ENCODE results near the gene ZNF660.

The ZNF660 gene

DNA sequence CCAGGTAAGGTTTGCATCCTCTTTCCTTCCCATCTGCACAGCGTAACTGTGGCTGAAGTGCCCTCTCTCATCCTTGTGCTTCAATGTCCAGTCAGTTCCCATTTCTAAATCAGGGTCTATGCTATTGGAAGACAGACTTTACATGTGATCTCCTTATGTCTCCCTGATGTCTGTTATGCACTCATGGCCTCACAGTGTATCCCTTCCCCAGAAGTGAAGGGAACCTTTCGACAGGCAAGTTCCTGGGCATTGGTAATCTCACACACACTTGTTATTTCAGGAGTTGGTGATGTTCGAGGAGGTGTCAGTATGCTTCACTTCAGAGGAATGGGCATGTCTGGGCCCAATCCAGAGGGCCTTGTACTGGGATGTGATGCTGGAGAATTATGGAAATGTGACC lies 47.4 kb downstream of the ZNF660 start:
- no peak for DNase-seq (ENCODE audit: low read depth)

DNA sequence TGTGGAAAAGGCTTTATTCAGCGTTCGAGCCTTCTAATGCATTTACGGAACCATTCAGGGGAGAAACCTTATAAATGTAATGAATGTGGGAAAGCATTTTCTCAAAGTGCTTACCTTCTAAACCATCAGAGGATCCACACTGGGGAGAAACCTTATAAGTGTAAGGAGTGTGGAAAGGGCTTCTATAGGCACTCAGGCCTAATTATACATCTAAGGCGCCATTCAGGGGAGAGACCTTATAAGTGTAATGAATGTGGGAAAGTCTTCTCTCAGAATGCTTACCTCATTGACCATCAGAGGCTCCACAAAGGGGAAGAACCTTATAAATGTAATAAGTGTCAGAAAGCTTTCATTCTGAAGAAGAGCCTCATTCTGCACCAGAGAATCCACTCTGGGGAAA lies 57.6 kb downstream of the ZNF660 start:
- no peak for DNase-seq (ENCODE audit: low read depth)

DNA sequence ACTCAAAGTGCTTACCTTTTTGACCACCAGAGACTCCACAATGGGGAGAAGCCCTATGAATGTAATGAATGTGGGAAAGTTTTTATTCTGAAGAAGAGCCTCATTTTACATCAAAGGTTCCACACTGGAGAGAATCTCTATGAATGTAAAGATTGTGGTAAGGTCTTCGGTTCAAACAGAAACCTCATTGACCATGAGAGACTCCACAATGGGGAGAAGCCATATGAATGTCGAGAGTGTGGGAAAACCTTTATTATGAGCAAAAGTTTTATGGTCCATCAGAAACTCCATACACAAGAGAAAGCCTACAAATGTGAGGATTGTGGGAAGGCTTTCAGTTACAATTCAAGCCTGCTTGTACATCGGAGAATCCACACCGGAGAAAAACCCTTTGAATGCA lies 58.3 kb downstream of the ZNF660 start:
- no peak for DNase-seq (ENCODE audit: low read depth)

DNA sequence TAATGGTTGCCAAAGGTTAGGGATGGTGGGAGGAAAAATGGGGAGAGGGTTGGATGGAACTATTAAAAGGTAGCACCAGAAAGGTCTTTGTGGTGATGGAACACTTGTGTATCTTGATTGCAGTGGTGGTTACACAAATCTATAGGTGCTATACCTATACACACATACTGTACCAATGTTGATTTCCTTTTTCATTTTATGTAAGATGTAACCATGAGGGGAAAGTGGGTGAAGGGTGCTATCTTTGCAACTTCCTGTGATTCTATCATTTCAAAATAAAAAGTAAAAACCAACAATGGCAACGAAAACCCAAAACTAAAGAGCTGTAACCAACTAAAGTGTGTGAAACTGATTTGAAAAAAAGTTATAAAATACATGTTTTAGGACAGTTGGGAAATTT lies 63.0 kb downstream of the ZNF660 start:
- no peak for DNase-seq (ENCODE audit: low read depth)

DNA sequence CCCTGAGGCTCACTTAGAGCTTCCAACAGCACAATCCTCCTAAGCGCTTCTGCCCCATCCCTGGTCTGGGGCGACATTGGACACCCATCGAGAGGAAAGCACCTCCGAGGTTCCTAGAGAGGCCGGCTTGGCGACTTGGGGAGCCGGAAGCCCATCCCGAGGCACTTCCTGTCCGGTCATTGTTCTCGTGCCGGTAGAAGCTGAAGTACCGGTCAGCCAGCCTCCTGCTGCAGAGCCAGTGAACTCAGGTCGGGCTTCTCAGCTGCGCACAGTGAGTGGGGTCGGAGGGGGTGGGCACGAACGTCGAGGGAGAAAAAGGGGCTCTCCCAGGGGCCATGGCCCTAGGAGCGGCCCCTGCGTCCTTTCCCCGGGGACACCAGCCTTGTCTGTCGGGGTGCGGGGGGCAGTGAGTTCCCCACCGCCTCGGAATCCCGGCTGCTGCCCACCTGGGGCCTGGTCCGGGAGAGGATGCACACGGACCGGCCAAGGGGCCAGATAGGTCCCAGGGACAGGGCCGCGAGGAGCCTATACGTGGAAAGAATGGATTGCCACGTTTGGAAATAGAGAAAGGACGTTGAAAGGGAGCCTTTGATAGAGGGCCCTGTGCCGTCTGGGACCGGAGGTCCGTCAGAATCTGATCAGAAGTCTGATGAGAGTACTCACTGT lies 63.9 kb downstream of the ZNF660 start, which contains the start of gene ZNF35:
TSS of gene ZNF35 (plus strand) at position 169 of the 666 bp plus-strand sequence. CDS start 2,336 bp downstream, outside the sequence.
- peak; percentile 9 for DNase-seq (ENCODE audit: low read depth)

All from stimulated activated CD8-positive, alpha-beta memory T cell treated with anti-CD3 and anti-CD28 coated beads, Interleukin-12 subunit alpha, Interleukin-12 subunit beta, amount 100 ng/mL, for 4 hours (primary cell).